ENCODE results near the gene WFIKKN2.

Gene WFIKKN2

DNA sequence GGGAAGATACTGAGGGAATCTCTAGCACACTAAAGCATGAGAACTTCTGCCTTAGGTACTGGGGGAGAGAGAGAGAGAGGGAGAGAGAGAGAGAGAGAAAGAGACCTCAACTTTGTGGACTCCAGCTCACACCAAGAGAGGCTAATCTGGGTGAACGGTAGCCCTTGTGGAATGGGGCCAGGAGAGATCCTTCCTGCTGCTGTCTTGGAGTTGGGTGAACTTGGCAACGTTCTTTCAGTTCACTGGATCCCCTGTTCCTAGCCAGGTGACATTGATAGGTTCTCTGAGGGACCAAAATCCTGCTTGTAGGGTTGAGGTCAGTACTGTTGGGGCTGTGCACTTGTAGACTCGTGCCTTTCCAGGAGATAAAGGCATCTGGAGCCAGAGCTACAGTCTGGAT lies 26.5 kb upstream of the WFIKKN2 start:
- no peak for DNase-seq (ENCODE audit: low read depth)

DNA sequence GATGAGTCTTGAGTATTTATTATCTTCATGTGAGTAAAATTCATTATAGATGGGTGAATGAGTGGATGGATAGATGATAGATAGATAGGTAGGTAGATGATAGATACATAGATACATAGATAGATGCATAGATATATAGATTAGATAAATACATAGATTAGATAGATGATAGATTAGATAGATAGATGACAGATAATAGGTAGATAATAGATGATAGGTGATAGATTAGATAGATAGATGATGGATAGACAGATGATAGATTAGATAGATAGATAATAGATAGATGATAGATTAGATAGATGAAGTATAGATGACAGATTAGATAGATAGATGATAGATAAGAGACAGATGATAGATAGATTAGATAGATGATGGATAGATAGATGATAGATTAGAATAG lies 21.8 kb upstream of the WFIKKN2 start:
- no peak for DNase-seq (ENCODE audit: low read depth)

DNA sequence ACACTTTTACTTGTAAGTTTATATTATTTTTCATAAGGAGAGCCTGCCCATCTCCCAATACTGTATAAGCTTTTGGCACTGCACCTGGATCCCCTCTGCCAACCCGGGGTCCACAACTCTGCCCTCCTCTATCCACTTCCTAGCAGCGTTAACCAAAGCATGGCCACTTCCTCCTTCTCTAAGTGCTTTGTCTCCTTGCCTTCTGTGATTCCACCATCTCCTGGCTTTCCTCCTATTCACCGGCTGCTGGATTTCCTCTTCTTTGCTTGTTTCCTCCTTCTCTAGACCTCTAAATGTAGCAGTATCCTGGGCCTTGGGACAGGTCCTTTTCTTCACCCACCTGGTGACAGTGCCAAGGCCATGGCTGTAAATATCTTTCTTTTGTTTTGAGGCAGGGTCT lies 20.0 kb upstream of the WFIKKN2 start:
- DNase-seq (ENCODE audit: low read depth), result no peak

DNA sequence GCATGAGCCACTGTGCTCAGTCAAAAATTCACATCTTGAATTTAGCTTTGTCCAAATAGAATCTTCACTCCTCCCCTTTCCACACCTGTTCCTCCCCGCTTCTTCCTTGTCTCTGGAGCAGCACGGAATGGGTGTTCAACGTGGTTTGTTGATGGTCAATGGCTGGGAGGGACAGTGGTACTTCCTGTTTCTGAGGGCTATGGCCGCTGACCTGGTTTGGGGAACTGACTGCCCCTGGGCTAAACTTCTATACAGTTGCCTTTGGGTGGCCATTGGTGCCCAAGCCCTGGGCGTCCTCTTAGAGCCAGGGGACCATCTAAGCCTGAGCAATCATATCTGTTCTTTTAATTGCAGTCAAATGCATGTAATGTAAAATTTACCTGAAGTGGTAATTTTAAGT lies 19.1 kb upstream of the WFIKKN2 start:
- DNase-seq (ENCODE audit: low read depth), result no peak

- no peak for DNase-seq (ENCODE audit: low read depth)
These were observed 18.3 kb upstream of the WFIKKN2 start for GRCh38 chr17:50816771-50817751.

- peak; percentile 34 for DNase-seq (ENCODE audit: low read depth)
These were observed 17.5 kb upstream of the WFIKKN2 start for GRCh38 chr17:50817838-50818237.

DNA sequence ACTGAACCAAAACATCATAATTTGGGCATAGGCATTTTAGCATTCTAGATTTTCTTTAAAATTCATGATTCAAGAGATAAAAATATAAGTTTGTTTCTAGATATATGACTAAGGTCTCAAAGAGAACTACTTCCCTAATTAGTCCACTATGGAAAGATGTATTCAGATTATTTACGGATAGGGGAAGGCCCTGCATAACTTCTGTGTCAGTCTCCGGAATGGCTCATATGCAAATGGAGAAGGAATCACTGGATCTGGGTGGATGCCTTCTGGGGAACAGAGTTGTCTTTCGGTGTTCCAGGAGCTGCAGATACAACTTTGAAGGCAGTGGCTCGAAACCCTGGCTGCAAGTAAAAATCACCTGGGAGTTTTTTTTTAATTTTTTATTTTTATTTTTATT lies 17.1 kb upstream of the WFIKKN2 start:
- no peak for DNase-seq (ENCODE audit: low read depth)

DNA sequence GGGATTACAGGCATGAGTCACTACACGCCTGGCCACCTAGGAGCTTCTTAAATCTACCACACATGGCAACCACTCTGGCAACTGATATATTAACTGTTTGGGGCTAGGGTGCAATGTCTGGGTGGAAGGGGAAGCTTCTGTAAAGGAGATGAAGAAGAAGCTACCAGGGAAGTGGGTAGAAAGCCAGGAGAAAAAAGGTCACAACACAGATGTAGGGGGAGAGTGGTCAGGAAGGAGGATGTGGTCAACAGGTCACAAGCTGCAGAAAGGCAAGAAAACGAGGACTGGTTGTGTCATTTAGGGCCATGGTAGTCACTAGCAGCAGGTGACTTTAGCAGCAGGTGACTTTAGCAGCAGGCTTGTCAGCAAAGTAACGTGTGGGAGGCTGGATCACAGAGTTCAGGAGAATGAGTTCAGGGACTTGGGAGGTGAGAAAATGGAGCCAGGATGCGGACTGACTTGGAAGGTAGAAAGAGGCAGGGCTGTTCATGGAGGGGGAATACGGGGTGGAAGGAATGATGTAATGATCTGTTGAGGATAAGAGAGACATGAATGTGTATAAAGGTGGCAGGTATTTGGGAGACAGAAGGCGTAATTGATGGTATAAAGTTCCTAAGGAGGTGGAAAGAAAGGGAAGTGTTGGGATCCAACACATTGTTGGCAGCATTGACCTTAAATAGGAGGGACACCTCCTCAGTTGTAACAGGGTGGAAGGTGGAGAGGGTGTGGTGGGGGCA lies 16.3 kb upstream of the WFIKKN2 start:
- DNase-seq (ENCODE audit: low read depth), result no peak

GRCh38 chr17:50820651-50821050 lies 14.7 kb upstream of the WFIKKN2 start:
- no peak for DNase-seq (ENCODE audit: low read depth)

DNA sequence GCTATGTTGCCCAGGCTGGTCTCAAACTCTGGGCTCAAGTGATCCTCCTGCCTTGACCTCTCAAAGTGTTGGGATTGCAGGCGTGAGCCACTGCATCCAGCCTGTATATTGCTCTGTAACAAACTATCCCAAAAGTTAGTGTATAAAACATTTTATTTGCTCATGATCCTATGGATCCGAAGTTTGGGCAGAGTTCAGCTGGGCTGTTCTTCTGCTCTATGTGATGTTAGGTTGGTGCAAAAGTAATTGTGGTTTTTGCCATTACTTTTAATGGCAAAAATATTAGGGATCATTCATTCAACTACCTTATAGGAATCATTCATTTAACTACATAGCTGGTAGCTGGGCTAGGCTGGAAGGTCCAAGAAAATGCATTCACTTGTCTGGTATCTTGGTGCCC lies 12.8 kb upstream of the WFIKKN2 start:
- DNase-seq (ENCODE audit: low read depth), result no peak

GRCh38 chr17:50824429-50824828 lies 11.0 kb upstream of the WFIKKN2 start:
- DNase-seq (ENCODE audit: low read depth), result no peak

GRCh38 chr17:50825188-50825587 lies 10.2 kb upstream of the WFIKKN2 start:
- DNase-seq (ENCODE audit: low read depth), result no peak

DNA sequence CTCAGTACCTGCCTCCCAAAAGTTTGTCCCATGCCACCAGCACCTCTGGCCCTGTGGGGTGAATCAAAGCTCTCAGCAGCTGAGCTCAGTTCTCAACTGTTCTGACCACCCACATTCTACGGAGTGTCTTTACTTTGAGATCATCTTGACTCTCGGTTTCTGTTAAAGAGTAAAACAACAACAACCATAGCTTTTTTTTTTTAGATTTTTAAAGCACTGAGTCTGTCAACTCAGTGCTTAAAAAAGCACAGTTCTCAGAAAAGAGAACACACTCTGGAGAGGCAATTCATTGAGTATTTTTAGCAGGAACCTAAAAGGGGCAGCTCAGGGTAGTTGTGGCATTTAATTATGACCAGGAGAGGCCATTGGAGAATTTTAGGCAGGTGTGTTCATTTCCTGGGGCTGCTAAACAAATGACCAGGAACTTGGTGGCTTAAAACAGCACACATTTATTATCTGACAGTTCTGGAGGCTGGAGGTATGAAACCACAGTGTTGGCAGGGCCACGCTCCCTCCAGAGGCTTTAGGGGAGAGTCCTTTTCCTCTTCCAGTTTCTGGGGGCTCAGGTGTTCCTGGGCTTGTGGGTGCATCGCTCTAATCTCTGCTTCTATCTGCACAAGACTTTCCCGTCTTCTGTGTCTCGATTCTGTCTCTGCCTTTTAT lies 6.7 kb upstream of the WFIKKN2 start:
- no peak for DNase-seq (ENCODE audit: low read depth)

GRCh38 chr17:50829332-50829731 lies 6.1 kb upstream of the WFIKKN2 start:
- DNase-seq (ENCODE audit: low read depth), result no peak

DNA sequence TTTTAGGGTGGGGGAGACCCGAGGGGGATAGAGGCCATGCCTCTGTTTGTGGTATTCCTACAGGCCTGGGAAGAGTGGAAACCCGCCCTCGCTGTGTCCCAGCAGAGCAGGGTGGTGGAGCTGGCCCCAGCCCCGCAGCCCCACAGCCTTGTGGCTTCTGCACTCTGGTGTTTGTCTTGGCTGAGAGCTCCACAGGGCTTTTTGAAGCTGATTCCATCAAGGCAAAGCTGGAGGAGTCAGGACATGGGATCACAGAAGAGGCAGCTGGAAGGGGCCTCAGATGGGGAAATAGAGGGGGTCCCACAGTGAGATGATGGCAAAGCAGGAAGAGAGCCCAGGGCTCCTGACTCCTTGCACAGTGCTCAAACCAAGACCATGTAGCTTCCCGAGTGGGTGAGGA lies 5.0 kb upstream of the WFIKKN2 start:
- no peak for DNase-seq (ENCODE audit: low read depth)

DNA sequence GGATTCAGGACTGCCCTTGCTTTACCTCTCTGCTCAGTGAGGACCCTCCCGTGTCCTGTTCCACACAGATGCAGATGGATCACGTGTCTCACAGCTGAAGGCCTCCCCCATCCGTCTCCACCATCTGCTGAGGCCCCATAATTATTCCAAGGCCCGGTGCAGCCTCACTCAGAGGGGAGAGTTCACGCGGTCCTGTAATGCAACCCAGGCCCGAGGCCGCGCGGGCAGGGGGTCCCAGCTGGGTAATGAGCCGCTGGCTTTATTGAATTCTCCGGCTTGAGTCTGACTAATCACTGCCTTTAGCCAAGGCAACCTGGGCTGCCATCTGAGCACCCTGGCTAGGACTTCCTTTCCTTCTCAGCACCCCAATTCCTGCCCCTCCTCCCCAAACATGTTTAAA lies 4.4 kb upstream of the WFIKKN2 start:
- DNase-seq (ENCODE audit: low read depth), result no peak

DNA sequence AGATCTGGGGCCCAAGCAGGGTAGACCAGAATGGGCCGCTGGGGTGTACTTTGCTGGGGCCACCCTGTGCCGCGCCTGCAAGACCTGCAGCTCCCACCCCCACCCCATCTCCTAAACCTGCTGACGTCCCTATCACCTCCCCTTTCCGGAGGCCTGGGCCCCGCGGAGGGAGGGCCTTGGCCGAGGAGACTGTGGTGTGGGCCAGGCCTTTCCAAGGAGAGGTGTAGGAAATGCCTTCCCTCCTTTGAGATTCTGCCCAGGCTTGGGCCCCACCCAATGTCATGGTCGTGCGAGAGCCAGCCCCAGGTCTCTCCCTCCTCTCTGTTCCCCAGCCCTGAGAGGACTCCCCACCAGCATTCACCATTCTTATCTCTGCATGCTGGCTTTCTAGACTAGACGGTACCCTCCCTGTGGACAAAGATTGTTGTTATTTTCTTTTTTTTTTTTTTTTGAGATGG lies 3.9 kb upstream of the WFIKKN2 start:
- DNase-seq (ENCODE audit: low read depth), result no peak

DNA sequence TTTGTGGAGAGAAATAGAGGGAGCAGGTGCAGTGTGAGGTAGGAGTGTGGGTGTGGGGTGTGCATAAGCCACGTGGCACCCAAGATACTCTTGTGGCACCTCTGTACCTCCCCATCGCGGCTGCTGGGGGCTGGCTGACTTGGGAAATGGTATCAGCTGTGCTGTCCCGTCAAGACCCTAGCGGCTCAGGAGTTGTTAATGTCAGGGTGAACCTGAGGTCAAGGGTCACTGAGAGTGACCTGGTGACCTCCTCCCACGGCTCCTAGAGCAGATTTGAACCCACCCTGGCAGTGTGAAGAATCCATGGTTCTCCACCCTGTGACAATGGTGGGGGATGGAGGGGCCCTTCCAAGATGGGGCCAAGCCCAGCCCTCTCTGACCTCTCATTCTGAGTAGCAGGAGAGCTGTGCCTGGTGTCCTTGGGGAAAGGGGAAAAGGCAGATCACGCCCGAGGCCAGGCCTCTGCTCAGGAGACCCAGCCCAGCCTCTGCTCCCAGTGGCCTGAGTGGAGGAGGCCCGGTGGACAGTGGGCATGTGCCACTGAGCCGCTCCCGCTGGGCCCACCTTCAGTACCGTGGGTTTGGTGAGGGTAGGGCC lies 3.0 kb upstream of the WFIKKN2 start:
- DNase-seq (ENCODE audit: low read depth), result no peak

DNA sequence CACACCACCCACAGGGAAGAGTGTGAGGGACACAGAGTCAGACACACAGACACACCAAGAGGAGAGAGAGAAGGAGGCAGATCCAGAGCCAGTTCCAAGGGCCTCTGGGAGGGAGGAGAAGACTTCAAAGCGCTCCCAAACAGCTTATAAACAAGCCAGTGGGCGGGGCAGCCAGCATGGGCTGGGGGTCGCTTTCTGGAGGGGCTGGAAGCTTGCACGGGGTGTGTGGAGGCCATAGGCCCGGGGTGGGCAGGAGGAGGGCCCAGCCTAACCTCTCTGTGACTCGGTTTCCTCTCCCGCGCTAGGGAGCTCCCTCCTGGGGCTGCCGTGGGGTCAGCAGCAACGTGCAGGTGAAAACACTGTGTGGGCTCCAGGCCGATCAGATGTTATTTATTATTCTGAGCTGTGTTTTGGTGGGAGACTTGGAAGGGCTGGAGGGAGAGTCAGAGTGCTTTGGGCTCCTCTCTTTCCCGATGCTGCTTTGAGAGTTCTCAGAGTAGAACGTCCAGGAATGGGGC lies 2.5 kb upstream of the WFIKKN2 start:
- DNase-seq (ENCODE audit: low read depth), result no peak

DNA sequence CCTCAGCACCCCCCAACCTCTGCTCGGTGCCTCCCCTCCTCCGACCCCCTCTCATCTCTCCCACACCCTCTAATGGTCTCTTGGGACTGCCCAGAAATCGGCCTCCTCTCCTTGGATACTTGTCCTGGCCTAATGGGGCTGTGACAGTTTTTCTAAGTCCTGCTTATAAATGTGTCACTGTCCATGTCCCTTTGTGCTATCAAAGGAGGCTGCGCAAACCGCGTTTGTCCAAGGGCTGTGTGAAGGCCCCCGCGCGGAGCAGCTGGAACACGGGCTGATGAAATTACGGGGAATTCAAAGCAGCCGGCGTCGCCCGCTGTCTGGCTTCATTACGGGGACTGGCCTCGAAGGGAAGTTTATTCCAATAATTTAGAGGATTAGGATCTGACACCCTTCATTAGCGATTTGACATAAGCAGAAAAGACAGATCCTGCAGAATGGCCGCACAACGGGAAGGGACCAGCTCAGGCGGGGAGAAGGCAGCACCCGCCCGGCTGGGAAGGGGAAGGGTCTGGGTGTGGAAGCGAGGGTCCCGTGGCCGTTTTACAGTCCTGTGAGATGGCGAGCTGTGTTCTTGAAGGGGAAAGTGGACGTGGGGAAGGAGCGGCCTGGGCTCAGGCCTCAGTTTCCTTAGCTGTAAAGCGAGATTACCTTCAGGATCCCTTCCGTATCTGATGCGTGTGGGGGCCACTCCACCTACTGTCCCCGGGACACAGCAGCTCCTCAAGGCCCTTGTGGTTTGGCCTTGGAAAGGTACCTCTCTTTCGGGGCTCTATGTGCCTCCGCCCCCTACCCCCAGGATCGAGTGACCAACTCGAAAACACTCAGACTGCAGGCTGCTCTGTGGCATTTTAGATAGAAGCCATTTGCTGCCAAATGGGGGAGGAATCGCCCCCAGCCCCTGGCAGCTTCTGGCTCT lies 1.6 kb upstream of the WFIKKN2 start:
- no peak for DNase-seq (ENCODE audit: low read depth)

Measured in iris pigment epithelial cell (primary cell).